Measurements from ENCODE around the gene P2RY2.

Gene P2RY2

DNA sequence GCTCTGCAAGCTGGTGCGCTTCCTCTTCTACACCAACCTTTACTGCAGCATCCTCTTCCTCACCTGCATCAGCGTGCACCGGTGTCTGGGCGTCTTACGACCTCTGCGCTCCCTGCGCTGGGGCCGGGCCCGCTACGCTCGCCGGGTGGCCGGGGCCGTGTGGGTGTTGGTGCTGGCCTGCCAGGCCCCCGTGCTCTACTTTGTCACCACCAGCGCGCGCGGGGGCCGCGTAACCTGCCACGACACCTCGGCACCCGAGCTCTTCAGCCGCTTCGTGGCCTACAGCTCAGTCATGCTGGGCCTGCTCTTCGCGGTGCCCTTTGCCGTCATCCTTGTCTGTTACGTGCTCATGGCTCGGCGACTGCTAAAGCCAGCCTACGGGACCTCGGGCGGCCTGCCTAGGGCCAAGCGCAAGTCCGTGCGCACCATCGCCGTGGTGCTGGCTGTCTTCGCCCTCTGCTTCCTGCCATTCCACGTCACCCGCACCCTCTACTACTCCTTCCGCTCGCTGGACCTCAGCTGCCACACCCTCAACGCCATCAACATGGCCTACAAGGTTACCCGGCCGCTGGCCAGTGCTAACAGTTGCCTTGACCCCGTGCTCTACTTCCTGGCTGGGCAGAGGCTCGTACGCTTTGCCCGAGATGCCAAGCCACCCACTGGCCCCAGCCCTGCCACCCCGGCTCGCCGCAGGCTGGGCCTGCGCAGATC lies 16.5 kb downstream of the P2RY2 start:
- TF ChIP-seq, protein P1, sequence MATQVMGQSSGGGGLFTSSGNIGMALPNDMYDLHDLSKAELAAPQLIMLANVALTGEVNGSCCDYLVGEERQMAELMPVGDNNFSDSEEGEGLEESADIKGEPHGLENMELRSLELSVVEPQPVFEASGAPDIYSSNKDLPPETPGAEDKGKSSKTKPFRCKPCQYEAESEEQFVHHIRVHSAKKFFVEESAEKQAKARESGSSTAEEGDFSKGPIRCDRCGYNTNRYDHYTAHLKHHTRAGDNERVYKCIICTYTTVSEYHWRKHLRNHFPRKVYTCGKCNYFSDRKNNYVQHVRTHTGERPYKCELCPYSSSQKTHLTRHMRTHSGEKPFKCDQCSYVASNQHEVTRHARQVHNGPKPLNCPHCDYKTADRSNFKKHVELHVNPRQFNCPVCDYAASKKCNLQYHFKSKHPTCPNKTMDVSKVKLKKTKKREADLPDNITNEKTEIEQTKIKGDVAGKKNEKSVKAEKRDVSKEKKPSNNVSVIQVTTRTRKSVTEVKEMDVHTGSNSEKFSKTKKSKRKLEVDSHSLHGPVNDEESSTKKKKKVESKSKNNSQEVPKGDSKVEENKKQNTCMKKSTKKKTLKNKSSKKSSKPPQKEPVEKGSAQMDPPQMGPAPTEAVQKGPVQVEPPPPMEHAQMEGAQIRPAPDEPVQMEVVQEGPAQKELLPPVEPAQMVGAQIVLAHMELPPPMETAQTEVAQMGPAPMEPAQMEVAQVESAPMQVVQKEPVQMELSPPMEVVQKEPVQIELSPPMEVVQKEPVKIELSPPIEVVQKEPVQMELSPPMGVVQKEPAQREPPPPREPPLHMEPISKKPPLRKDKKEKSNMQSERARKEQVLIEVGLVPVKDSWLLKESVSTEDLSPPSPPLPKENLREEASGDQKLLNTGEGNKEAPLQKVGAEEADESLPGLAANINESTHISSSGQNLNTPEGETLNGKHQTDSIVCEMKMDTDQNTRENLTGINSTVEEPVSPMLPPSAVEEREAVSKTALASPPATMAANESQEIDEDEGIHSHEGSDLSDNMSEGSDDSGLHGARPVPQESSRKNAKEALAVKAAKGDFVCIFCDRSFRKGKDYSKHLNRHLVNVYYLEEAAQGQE (IDR thresholded peaks at IDR 0.05; ENCODE audit: insufficient read depth in 1 of 2, low read depth in 2 of 2, low read length in 2 of 2) = no peak
- no peak for TF ChIP-seq SIN3A (IDR thresholded peaks at IDR 0.05; ENCODE audit: borderline replicate concordance, insufficient read depth, low read length)
- TF ChIP-seq TAF1 (IDR thresholded peaks at IDR 0.05; ENCODE audit: borderline replicate concordance, insufficient read depth, low read length) = no peak
- no peak for TF ChIP-seq POLR2AphosphoS5 (IDR thresholded peaks at IDR 0.05; ENCODE audit: low read depth, low read length)
- TF ChIP-seq FOXP2 (optimal IDR thresholded peaks at IDR 0.05; ENCODE audit: borderline replicate concordance, extremely low read depth, extremely low read length, insufficient read depth) = no peak

DNA sequence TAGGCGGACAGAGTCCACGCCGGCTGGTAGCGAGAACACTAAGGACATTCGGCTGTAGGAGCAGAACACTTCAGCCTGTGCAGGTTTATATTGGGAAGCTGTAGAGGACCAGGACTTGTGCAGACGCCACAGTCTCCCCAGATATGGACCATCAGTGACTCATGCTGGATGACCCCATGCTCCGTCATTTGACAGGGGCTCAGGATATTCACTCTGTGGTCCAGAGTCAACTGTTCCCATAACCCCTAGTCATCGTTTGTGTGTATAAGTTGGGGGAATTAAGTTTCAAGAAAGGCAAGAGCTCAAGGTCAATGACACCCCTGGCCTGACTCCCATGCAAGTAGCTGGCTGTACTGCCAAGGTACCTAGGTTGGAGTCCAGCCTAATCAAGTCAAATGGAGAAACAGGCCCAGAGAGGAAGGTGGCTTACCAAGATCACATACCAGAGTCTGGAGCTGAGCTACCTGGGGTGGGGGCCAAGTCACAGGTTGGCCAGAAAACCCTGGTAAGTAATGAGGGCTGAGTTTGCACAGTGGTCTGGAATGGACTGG lies 17.2 kb downstream of the P2RY2 start:
- no peak for TF ChIP-seq SIN3A (IDR thresholded peaks at IDR 0.05; ENCODE audit: borderline replicate concordance, insufficient read depth, low read length)
- TF ChIP-seq, protein P1 (IDR thresholded peaks at IDR 0.05; ENCODE audit: insufficient read depth in 1 of 2, low read depth in 2 of 2, low read length in 2 of 2) = no peak
- TF ChIP-seq POLR2AphosphoS5 (IDR thresholded peaks at IDR 0.05; ENCODE audit: low read depth, low read length) = no peak
- no peak for TF ChIP-seq TAF1 (IDR thresholded peaks at IDR 0.05; ENCODE audit: borderline replicate concordance, insufficient read depth, low read length)
- no peak for TF ChIP-seq FOXP2 (optimal IDR thresholded peaks at IDR 0.05; ENCODE audit: borderline replicate concordance, extremely low read depth, extremely low read length, insufficient read depth)

DNA sequence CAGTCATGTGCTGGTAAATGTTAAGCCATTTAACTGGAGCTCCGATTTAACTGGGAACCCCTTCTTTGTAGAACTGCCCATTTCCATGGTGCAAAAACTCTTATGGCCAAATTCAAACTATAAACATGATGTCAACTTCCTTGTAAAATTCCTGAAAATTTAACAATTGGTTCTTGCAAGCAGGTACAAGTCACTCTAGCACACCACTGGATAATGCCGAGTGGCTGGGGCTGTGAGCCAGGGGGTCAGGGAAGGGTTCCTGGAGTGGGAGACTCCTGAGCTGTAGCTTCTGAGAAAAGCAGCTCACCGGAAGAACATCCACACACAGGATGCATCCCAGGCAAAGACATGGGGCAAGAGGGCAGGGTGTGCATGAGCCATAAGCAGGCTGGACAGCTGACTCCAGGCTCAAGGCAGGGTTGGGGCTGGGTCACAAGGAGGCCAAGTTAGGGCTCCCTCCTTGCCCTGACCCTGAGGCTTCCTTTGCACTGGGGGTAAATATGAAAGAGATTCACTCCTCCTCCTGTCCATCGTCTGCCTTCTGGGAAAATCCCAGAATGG lies 18.2 kb downstream of the P2RY2 start:
- no peak for TF ChIP-seq SIN3A (IDR thresholded peaks at IDR 0.05; ENCODE audit: borderline replicate concordance, insufficient read depth, low read length)

DNA sequence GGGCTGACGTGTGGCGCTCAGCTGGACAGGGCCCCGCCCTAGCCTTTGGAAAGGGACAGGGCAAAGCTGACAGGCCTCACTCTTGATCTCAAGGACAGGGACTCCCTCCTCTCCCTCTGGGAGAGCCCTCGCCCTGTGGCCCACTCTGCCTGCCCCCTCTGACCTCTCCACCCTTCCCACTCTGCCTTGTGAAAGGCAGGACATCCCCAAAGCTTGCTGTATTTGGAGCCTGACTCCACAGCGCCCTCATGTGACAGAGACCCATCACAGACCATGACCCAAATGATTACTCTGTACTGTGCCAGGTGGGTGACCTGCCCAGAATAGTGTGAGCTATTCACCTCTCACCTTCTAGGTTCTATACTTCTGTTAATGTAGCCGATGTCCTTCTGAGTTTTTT lies 18.8 kb downstream of the P2RY2 start:
- TF ChIP-seq SIN3A (IDR thresholded peaks at IDR 0.05; ENCODE audit: borderline replicate concordance, insufficient read depth, low read length) = no peak
- TF ChIP-seq TAF1 (IDR thresholded peaks at IDR 0.05; ENCODE audit: borderline replicate concordance, insufficient read depth, low read length) = no peak
- no peak for TF ChIP-seq FOXP2 (optimal IDR thresholded peaks at IDR 0.05; ENCODE audit: borderline replicate concordance, extremely low read depth, extremely low read length, insufficient read depth)
- TF ChIP-seq, protein P1 (IDR thresholded peaks at IDR 0.05; ENCODE audit: insufficient read depth in 1 of 2, low read depth in 2 of 2, low read length in 2 of 2) = no peak
- no peak for TF ChIP-seq POLR2AphosphoS5 (IDR thresholded peaks at IDR 0.05; ENCODE audit: low read depth, low read length)

DNA sequence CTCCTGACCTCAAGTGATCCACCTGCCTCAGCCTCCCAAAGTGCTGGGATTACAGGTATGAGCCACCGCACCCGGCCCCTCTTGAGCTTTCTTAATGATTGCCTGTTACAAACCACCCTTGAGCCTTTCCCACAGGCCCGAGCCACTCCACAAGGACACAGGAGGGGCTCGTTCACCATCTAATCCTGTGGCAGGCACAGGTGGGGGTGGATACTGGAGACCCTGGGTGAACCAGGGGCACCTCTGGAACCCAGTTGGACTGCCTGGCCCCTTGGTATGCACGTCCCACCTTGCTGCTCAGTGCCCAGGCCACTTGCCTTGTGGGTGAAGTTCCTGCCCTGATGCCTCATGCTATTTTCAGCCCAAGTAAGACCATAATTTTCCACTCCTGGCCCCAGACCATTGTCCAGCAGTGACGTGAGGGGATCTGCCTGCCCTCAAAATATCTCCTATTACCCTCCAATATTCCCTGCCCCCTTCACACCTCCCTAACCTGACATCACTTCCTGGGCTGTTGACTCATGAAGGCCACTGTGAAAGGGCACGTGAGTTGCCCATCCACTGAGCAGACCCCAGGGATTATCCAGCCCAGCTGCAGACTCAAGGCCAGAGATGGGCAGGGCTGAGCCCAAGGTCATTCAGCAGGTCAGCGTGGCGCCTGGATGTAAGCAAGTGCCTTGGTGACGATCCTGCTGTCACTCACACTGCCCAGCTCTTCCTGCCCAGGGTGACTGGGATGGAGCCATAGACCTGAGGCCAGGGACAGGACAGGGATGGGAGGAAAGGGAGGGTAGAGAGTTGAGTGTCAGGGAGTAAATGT lies 19.6 kb downstream of the P2RY2 start:
- no peak for TF ChIP-seq POLR2AphosphoS5 (IDR thresholded peaks at IDR 0.05; ENCODE audit: low read depth, low read length)
- TF ChIP-seq FOXP2 (optimal IDR thresholded peaks at IDR 0.05; ENCODE audit: borderline replicate concordance, extremely low read depth, extremely low read length, insufficient read depth) = no peak
- TF ChIP-seq TAF1 (IDR thresholded peaks at IDR 0.05; ENCODE audit: borderline replicate concordance, insufficient read depth, low read length) = no peak
- TF ChIP-seq, protein P1 (IDR thresholded peaks at IDR 0.05; ENCODE audit: insufficient read depth in 1 of 2, low read depth in 2 of 2, low read length in 2 of 2) = no peak
- no peak for TF ChIP-seq SIN3A (IDR thresholded peaks at IDR 0.05; ENCODE audit: borderline replicate concordance, insufficient read depth, low read length)
